IPS-18a (cell line): ENCODE data around the gene APRT.

ENCODE experiments used
- H3K27ac ChIP-seq: one replicate; pipeline ENCODE4 v1.5.1; 2013; ENCODE audit warnings: low read length
- H3K27me3 ChIP-seq: one replicate; pipeline ENCODE4 v1.6.1; 2013; ENCODE audit warnings: mild to moderate bottlenecking, low read length; ENCODE audit not compliant: control insufficient read depth, insufficient read depth
- H3K36me3 ChIP-seq: one replicate; pipeline ENCODE4 v1.6.1; 2013; ENCODE audit warnings: low read depth, low read length; ENCODE audit not compliant: control insufficient read depth
- H3K4me1 ChIP-seq: one replicate; pipeline ENCODE4 v1.6.1; 2013; ENCODE audit warnings: low read depth, low read length; ENCODE audit not compliant: control insufficient read depth
- H3K4me3 ChIP-seq: one replicate; pipeline ENCODE4 v1.5.1; 2013; ENCODE audit warnings: low read length
- H3K9ac ChIP-seq: one replicate; pipeline ENCODE4 v1.6.1; 2013; ENCODE audit warnings: mild to moderate bottlenecking, low read length, moderate library complexity
- H3K9me3 ChIP-seq: one replicate; pipeline ENCODE4 v1.6.1; 2013; ENCODE audit warnings: low read depth, low read length; ENCODE audit not compliant: control insufficient read depth

The APRT gene

DNA sequence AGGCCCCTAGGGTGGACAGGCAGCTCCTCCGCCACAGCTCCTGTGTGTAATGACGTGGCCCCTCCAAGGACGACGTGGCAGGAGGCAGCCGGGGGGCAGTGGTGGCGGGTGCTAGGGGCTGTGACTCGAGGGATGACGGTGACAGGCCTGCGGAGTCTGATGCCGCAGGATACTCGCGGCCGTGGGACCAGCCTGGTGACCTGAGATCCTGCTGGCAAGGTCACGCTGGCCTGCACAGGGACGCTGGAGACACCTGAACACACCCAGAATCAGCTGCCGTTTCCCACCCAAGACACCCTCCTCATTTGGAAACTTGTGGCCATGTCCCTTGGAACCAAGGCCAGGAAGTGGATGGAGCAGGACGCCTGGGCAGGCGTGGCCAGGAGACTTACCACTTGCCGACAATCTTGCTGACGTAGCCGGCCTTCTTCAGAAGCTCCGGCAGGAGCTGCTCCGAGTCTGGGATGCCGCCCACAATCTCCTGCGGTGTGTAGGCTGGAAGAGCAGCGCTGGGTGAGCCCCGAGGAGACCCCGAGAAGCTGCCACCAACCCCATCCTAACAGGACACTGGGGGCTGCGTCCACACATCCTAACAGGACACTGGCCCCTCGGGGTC lies 29.0 kb upstream of the APRT start:
- H3K4me3 ChIP-seq = no peak overlapping the region
- H3K9ac ChIP-seq = no peak overlapping the region
- no peaks in the 10 kb centered on the region for H3K4me1 ChIP-seq
- H3K9me3 ChIP-seq = no peaks in the 10 kb centered on the region
- H3K36me3 ChIP-seq = no peaks in the 10 kb centered on the region
- no peak overlapping the region for H3K27ac ChIP-seq
- H3K27me3 ChIP-seq = no peaks in the 10 kb centered on the region

DNA sequence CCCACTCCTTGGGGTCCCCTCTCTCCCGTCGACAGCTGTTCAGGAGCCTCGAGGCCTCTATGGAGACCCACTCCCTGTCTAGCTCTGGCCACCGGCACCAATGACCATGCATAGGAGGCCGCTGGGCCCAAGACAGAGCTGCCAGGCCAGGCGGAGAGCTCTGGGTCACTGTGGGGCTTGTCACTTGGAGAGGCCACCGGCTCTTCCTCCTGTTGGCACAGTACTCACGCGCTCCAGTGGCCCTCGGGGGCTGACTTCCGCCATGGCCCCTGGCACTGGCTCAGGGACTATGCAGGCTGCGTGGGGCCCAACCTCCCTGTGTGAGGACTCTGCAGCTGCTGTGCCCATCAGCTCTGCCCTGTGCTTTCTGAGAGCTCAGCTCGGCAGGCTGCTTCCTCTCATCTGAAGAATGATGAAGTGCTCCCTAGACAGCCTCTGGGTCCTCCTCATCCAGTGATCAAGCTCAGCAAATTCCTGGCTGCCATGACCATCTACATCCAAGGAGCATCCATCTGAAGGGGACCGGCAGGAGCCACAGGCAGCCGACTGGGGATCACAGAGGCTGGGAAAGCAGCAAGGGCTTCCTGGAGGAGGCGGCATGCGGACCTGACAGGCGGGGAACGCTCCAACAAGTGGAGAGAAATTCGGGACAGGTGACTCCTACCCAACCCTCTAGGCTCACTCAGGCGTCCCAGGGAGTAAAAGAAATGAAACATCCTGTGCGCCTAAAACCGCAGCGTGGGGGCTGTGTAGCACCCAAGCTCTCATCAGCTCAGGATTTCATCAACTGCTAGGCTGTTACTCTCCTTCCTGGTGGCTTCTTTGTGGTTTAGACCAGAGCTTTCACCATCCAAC lies 28.2 kb upstream of the APRT start:
- Histone ChIP-seq H3K4me3 (no peak overlapping the region), H3K9me3 (no peaks in the 10 kb centered on the region), H3K9ac (no peak overlapping the region), H3K36me3 (no peaks in the 10 kb centered on the region), H3K27ac (no peak overlapping the region), H3K4me1 (no peaks in the 10 kb centered on the region), H3K27me3 (no peaks in the 10 kb centered on the region)

DNA sequence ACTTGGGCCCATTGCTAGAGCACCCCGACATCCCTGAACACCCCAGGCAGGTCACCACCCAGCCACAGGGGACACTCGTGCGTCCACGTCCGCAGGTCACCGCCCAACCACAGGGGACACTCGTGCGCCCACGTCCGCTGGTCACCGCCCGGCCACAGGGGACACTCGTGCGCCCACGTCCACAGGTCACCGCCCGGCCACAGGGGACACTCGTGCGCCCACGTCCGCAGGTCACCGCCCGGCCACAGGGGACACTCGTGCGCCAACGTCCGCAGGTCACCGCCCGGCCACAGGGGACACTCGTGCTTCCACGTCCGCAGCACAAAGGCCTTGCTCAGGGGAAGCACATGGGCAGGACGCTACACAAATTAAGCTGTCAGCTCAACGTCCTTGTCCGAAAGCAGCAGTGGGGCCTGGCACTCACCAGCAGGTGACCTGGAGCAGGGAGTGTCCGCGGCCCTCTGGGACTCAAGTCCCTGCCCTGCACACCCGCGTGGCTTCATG lies 27.4 kb upstream of the APRT start:
- H3K4me3 ChIP-seq = no peak overlapping the region
- no peaks in the 10 kb centered on the region for H3K4me1 ChIP-seq
- no peaks in the 10 kb centered on the region for H3K9me3 ChIP-seq
- H3K27me3 ChIP-seq = no peaks in the 10 kb centered on the region
- no peaks in the 10 kb centered on the region for H3K36me3 ChIP-seq
- no peak overlapping the region for H3K27ac ChIP-seq
- H3K9ac ChIP-seq = no peak overlapping the region

DNA sequence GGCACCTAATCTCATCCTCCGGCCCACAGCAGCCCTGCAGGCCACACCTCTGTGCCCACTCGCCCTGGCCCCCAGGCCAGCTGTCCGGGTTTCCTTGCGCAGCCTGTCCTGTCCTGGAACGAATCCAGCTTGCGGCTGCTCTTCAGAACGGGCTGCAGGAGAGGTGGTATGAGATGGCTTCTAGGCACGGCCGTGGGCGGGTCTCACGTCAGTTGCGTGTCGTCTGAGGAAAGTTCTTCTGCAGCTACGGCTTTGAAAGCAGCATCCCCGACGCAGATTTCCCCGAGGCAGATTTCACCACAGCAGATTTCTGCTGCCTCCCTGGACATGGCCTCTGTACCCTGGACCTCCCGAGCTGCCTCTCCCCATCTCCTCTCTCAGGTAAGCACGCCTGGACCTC lies 26.8 kb upstream of the APRT start:
- Histone ChIP-seq H3K27me3 (no peaks in the 10 kb centered on the region), H3K9me3 (no peaks in the 10 kb centered on the region), H3K9ac (no peak overlapping the region), H3K36me3 (no peaks in the 10 kb centered on the region), H3K4me3 (no peak overlapping the region), H3K27ac (no peak overlapping the region), H3K4me1 (no peaks in the 10 kb centered on the region)

DNA sequence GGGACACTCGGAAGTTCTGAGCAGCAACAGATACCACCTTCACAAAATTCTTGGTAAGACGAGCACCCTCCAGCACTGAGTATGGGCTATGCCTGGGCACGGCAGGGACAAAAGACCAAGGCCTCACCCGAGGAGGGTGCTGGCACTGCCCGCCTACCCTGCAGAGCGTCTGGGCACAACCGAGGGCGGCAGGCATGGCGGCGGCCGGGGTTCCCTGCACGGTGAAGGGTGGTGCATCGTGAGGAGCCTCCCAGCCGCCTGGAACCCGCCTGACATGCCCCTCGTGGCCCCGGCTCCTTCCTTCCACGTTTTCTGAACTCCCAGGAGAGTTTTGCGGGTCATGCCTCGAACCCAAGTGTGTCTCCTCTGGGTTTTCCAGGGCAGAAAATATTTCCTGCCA lies 26.1 kb upstream of the APRT start:
- Histone ChIP-seq H3K27me3 (no peaks in the 10 kb centered on the region), H3K27ac (no peak overlapping the region), H3K36me3 (no peaks in the 10 kb centered on the region), H3K9ac (no peak overlapping the region), H3K4me3 (no peak overlapping the region), H3K9me3 (no peaks in the 10 kb centered on the region), H3K4me1 (no peaks in the 10 kb centered on the region)

DNA sequence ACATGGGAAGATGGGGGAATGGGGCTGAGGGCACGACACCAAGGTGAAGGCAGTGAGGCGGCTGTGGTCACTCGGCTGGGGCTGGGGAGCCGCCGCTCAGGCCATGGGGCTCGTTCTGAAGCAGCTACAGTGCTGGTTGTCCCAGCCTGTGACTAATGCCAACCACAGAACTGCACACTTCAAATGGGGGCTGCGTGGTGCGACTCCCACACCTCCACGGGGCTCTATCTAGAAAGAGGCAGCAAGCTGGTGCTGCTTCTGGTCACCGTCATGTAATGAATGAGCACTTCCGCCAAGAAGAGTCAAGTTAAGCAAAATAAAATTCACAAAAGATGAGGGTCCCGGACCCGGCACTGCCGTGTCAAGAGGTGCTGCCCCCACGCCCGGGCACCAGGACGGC lies 25.1 kb upstream of the APRT start:
- no peak overlapping the region for H3K9ac ChIP-seq
- no peaks in the 10 kb centered on the region for H3K9me3 ChIP-seq
- H3K4me3 ChIP-seq = no peak overlapping the region
- no peaks in the 10 kb centered on the region for H3K27me3 ChIP-seq
- H3K27ac ChIP-seq = no peak overlapping the region
- no peaks in the 10 kb centered on the region for H3K36me3 ChIP-seq
- H3K4me1 ChIP-seq = no peaks in the 10 kb centered on the region

DNA sequence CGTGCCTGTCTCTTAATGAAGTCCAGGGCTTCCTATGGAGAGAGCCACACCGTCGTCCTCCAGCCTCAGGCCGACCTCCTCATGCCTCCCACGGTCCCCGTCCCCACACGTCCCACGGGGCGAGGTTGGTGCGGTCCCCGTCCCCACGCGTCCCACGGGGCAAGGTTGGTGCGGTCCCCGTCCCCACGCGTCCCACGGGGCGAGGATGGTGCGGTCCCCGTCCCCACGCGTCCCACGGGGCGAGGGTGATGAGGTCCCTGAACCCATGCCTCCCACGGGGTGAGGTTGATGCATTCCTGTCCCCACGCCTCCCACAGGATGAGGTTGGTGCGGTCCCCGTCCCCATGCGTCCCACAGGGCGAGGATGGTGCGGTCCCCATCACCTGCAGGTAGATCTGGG lies 24.1 kb upstream of the APRT start:
- Histone ChIP-seq H3K4me3 (no peak overlapping the region), H3K4me1 (no peaks in the 10 kb centered on the region), H3K27ac (no peak overlapping the region), H3K9me3 (no peaks in the 10 kb centered on the region), H3K9ac (no peak overlapping the region), H3K36me3 (no peaks in the 10 kb centered on the region), H3K27me3 (no peaks in the 10 kb centered on the region)

DNA sequence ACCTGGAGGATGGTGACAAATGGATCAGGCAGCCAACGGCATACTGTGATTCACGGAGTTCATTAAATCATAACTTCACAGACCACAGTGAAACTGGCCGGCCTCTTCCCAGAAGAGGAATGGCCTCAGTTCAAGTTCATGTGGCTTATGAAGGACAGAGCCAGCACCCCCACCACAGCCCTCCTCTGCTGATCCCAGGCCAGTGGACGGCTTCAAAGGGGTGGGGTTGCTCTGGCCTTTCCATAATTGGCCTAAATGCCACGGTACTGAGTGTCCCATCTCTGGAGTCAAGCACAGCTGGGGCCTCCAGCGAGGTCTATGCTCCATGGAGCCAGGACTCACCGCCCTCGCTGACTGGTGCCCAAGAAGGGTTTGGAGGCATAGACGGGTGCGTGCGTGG lies 23.7 kb upstream of the APRT start:
- Histone ChIP-seq H3K27ac (no peak overlapping the region), H3K9me3 (no peaks in the 10 kb centered on the region), H3K27me3 (no peaks in the 10 kb centered on the region), H3K4me1 (no peaks in the 10 kb centered on the region), H3K9ac (no peak overlapping the region), H3K36me3 (no peaks in the 10 kb centered on the region), H3K4me3 (no peak overlapping the region)

DNA sequence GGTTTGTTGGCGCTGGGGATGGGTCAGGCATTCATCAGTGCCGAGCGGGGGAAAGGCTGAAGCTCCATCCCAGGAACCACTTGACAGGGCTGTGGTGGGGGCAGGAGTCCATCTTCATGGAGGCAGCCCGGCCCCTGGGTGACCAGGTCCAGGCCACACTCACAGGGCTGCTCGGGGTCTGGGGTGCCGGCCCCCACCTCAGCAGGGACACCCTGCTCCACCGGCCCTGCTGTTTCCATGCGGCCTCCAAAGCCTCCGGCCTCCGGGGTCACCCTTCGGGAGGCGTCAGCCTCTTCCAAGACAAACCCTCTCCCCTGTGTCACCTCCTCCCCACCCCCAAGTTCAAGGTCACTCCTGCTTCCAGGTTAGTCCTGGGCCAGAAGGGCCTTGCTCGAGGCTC lies 22.9 kb upstream of the APRT start:
- no peaks in the 10 kb centered on the region for H3K9me3 ChIP-seq

DNA sequence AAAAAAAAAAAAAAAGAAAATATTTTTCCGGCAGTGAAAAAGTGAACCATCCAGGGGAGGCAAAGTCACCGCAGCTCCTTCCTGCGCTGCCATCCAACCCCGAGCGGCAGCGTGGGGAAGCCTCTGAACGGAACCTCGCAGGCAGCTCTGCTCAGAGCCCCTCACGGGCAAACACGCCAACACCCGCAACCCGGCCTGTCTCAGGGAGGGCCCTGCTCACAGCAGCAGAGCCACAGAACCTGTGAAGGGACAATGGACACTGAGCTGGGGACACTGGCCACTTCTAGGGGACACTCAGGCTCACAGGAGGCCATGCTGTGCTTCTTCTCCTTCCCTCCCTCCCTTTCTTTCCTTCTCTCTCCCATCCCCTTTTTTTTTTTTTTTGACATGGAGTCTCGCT lies 21.4 kb upstream of the APRT start:
- no peak overlapping the region for H3K9ac ChIP-seq
- H3K4me3 ChIP-seq = no peak overlapping the region
- H3K27ac ChIP-seq = no peak overlapping the region
- H3K27me3 ChIP-seq = no peaks in the 10 kb centered on the region
- H3K4me1 ChIP-seq = no peaks in the 10 kb centered on the region
- no peaks in the 10 kb centered on the region for H3K9me3 ChIP-seq
- H3K36me3 ChIP-seq = no peaks in the 10 kb centered on the region

More for the DNA sequence above, 22.9 kb upstream of the APRT start:
- H3K4me1 ChIP-seq = no peaks in the 10 kb centered on the region
- no peak overlapping the region for H3K9ac ChIP-seq
- H3K27me3 ChIP-seq = no peaks in the 10 kb centered on the region
- H3K27ac ChIP-seq = no peak overlapping the region
- no peak overlapping the region for H3K4me3 ChIP-seq
- no peaks in the 10 kb centered on the region for H3K36me3 ChIP-seq

DNA sequence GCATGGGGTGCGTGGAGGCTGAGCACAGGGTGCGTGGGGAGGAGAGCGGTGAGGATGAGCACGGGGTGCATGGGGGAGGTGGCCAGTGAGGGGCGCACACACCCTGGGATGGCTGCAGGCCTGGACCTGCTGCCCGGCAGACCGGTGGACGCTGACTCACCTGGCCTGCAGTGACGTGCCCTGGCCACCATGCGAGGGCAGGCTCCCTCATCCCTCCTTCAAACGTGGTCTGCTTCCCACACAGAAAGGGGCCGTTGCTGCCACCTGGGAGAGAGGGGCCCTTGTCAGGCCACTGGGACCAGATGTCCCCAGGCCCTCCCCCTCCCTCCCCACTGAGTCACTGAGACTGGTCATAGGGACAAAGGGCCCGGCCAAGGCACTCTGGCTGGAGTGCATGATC lies 20.1 kb upstream of the APRT start:
- H3K4me1 ChIP-seq = no peaks in the 10 kb centered on the region
- no peaks in the 10 kb centered on the region for H3K36me3 ChIP-seq
- no peak overlapping the region for H3K4me3 ChIP-seq
- H3K27ac ChIP-seq = no peak overlapping the region
- H3K9me3 ChIP-seq = no peaks in the 10 kb centered on the region
- no peak overlapping the region for H3K9ac ChIP-seq
- H3K27me3 ChIP-seq = no peaks in the 10 kb centered on the region

DNA sequence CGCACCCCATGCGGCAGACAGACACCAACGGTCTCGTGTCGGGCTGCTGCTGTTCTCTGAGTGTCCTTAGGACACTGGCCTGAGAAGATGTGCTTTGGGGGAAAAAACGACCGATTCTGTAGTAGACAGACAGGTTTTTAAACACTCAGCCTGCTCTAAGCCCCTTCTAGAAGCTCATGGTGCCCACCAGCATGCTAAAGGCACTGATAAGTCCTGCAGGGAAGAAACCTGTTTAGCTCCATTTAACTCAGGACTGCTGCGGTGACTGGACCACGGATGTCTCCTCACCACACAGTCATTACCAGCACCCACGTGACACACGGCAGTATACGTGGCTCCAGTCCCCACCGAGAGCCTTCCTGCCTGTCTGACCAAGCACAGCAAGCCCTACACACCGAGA lies 19.1 kb upstream of the APRT start:
- H3K9ac ChIP-seq = no peak overlapping the region
- H3K27ac ChIP-seq = no peak overlapping the region
- H3K4me3 ChIP-seq = no peak overlapping the region
- no peaks in the 10 kb centered on the region for H3K4me1 ChIP-seq
- no peaks in the 10 kb centered on the region for H3K36me3 ChIP-seq
- no peaks in the 10 kb centered on the region for H3K9me3 ChIP-seq
- H3K27me3 ChIP-seq = no peaks in the 10 kb centered on the region
